C1 segment of cervical spinal cord (tissue), 14 donors: ENCODE results near the gene ABTB2.

Experiments used
- DNase-seq, 14 donors: peaks; one replicate each; lab custom pipeline; 2025; lab: John Stamatoyannopoulos, UW

The ABTB2 gene

DNA sequence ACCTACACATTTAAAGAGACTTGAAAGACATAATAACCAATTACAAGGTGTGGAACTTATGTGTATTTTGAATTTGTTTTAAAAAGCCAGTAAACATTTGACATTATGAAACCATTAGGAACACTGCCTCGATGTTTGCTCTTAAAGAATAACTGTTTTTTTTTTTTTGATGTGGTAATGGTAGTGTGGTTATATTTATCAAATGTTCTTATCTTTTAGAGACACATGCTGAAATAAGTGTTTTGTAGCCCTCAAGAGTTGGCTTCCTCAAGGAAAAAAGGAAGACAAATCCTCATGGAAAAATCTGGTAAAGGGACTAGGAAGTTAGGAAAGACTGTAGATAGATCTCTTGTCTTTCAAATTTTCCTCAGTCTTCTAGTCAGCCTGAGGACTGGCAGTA, 2.2 kb upstream of the ABTB2 start:
- no peak for DNase-seq

DNA sequence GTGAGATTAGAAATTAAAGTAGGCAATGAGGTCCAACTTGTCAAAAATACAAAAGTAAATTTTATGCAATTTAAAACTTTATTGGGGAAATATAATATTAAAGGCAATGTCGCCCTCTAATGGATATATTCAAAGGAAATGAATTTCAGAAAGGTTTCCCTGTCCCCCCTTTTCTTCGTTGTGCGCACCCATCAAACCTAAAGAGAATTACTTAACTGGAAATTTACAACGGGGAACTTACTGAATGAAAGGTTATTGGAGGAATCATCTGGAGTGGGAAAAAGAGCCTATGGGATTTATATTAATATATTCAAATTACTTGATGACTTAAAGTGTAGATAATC, 1.7 kb upstream of the ABTB2 start:
- no peak for DNase-seq

DNA sequence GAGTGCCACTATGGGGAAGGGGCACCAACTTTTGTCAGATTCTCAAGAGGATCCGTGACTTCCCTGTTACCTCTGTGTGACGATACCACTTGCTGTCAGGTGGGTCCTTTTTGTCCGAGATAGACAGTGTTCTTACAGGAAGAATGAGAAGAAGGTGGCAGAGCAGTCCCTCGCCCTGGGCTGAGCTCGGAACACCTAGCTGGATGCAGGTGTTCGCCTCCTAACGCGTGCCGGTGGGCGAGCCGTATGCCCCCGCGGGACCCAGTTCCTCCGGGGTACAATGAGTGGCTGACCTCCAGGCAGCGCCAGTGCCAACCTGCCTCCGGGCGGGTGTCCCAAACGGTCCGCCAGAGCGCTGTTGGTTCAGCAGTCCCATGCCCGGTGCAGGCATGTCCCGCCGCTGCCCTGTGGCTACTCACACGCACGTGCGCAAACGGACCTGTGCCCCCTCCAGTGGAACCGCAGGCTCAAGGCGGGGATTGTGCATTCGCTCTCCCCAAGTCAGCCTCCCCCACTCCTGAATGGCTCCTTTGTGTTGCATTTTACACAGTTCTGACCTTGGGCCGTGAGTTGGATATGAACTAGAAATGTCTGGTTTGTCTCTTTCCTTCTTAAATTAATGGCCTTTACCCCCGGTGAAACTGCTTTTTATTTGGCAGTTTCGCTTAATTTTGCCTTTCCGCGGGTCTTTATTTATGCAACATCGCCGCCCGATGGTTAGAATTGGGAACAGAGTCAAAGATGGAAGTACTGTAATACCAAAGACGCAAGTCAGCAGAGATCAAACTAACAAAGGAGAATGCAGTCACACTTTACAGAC, 1.1 kb upstream of the ABTB2 start:
- DNase-seq = peak in 13 of 14 donors; percentile 22 to 88 (median 72)

GRCh38 chr11:34358258-34358727, 483 bp upstream of the ABTB2 start:
- DNase-seq = peak in 9 of 14 donors; percentile 15 to 79 (median 71)

DNA sequence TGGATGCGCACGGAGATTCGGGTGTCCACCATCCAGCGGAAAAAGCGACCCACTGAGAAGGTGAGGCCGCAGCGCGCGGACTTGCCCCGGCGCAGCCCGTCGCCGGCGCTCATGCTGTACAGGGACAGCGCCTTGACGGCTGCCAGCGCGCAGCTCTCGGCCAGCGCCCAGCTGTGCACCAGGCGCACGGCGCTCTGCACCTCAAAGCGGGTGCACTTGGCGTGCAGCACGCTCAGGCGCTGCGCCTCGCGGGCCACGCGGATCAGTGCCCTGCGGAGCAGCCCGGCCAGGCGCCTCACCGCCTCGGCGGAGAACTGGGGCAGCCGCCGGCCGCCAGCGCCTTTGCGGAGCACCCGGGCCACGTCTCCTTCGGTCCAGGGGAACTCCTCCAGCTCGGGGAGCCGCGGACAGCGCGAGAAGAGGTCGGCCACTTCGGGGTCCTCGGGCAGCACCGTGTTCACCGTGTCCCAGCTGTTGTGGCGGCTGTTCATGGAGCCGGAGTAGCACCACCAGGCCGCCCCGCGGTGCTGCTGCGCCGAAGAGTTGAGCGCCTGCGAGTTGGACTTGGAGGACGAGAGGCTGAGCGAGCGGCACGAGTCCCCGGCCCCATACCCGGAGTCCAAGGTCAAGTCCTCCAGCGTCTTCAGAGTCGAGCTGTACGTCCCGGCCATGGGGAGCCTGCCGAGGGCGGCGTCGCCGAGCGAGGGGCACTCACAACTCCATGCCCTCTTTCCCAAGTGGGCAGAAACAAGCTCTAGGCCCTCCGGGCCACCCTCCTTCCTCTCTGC, 703 bp downstream of the ABTB2 start:
- peak in 8 of 14 donors; percentile 41 to 63 (median 54) for DNase-seq

DNA sequence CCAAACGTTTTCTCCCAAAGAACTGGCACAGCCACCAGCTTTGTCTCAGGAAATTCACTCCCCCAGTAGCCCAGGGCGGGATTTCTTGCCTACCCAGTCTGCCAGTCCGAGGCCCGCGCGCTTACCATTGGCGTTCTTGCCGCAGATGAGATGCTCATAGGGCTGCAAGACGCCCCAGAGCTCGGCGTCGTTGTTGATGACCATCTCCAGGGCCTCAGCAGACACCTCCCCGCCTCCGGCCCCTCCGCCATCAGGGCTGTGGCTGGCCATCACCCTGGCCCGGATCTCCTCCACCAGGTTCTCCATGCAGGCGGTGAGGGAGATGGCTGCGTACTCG, 1.3 kb downstream of the ABTB2 start:
- DNase-seq = peak in 3 of 14 donors; percentile 26 to 36 (median 29)

DNA sequence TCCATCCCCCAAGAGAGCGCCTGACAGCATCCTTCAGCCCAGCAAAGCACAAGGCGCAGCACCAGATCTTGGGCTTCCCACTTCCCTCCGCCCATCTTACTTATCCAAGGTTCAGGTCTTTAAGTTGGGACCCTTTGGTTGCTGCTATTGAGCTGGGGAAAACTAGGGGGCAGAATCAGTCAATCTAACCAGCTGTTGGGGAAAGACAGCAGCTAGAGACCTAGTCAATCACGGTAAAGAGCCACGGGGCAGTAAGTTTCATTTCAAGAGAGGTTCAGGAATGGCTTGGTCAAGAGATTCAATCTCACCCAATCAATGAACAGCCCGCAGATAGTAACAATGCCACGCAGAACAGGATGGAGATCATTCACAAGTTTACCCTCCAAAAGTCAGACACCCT, 1.7 kb downstream of the ABTB2 start:
- DNase-seq = no peak

- no peak for DNase-seq
Measured at GRCh38 chr11:34355726-34356125, 2.1 kb downstream of the ABTB2 start.

GRCh38 chr11:34354782-34355181, 3.0 kb downstream of the ABTB2 start:
- no peak for DNase-seq

DNA sequence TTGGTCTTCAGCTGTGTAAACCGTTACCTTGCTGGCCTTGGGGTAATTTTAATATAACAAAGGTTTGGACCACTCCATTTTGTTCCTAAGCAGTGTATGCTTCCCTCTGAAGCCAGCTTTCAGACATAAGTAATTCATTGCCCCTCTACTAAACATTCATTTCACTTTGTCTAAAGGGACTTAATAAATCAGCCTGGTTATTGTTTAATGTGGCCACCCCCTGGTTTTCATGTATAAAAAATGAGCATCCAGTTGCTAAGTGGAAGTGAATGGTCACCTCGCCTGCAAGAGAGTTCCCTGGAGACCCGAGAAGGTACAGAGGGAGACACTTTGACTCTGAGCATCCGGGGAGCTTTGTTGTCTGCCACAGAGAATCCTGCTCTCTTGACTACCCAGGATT, 3.9 kb downstream of the ABTB2 start:
- no peak for DNase-seq

DNA sequence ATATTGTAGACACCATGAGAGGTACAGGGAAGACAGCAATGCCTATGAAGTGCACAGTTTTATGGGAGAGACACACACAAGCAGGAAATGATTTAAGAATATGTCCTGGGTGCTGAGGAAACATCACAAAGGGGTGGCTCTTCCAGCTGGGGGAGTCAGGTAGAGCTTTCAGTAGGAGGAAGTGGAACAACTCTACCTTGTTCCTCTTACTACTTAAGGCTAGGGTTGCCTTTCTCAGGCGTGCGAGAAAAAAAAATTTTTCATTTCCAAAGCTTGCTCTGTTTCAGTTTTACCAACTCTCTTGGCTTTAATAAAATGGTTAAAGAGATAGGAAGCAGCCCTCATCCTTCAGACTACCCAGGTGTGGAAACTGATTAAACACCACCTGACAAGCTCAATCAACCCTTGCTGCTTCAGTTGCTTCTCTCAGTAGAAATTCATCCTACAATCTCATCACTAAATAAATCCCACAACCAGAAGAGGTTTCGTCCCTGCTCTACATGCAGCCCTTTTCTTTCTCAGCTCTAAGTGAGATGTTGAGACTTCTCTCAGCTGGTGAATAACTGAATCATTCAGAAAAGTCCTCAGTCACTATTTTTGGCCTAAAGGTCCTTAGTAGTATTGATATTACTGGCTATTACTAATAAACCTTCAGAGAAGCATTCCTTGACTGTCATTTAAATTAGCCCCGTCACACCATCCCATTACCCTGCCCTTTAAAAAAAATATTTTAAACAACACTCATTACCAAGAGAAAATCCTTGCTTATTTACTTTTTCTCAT, 5.9 kb downstream of the ABTB2 start:
- DNase-seq = no peak

- DNase-seq = no peak
Measured at GRCh38 chr11:34351051-34351450, 6.8 kb downstream of the ABTB2 start.

- DNase-seq = no peak
Measured at GRCh38 chr11:34349882-34350281, 7.9 kb downstream of the ABTB2 start.

- no peak for DNase-seq
Measured at GRCh38 chr11:34348919-34349318, 8.9 kb downstream of the ABTB2 start.

- DNase-seq = no peak
Measured at GRCh38 chr11:34348096-34348495, 9.7 kb downstream of the ABTB2 start.

DNA sequence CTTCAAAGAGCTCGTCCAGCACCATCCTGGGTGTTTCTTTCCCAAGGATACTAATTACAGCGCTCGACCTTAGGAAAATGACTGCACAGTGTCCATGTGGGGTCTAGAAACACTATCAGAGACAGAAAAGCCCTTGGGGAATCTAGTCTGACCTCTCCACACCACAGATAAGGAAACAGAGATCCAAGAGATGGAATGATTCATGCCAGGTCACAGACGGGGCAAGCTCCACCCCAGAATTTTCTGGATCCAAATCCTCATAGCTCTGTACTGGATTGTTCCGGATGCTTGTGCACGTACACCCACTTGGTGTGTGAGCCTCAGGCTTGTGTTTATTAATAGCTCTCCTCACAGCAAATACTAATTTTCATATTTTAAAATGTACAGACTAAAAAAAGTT, 11.3 kb downstream of the ABTB2 start:
- DNase-seq = no peak

- no peak for DNase-seq
Measured at GRCh38 chr11:34345991-34346480, 11.8 kb downstream of the ABTB2 start.

GRCh38 chr11:34345540-34345876, 12.3 kb downstream of the ABTB2 start:
- no peak for DNase-seq

- DNase-seq = no peak
Measured at GRCh38 chr11:34344768-34345539, 12.9 kb downstream of the ABTB2 start.

DNA sequence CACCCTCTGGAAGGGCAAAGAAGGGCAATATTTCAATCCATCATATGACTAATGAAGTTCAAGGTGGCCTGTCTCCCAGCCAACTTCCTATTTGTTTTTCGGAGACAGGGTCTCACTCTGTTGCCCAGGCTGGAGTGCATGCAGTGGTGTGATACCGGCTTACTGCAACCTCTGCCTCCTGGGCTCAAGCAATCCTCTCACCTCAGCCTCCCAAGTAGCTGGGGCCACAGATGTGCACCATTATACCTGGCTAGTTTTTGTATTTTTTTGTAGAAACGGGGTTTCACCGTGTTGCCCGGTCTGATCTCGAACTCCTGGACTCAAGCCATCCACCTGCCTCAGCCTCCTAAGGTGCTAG, 13.4 kb downstream of the ABTB2 start:
- DNase-seq = no peak

- no peak for DNase-seq
Measured at GRCh38 chr11:34343686-34344085, 14.1 kb downstream of the ABTB2 start.
